H1 (cell line): Measurements from ENCODE around the gene ADD3. TPM values are rescaled to one million over a fixed set of nuclear protein-coding genes. Genes with fewer than 3 reads are reported as not detected.

Source experiments
- ATF3 ChIP-seq: IDR thresholded peaks from 2 replicates; pipeline ENCODE4 v1.6.1; 2011; ENCODE audit warnings: low read depth, mild to moderate bottlenecking, low read length; ENCODE audit not compliant: insufficient read depth
- BCL11A ChIP-seq, 2 experiments: IDR thresholded peaks; one replicate each; pipeline ENCODE4 v1.6.1; 2011; ENCODE audit warnings: low read depth in 2 of 2, low read length in 2 of 2, mild to moderate bottlenecking in 2 of 2
- CTBP2 ChIP-seq: IDR thresholded peaks from 2 replicates; pipeline ENCODE4 v1.7.0; 2011; ENCODE audit warnings: borderline replicate concordance, mild to moderate bottlenecking, moderate library complexity, mixed read lengths, low read length; ENCODE audit not compliant: insufficient read depth, insufficient read length
- EGR1 ChIP-seq: IDR thresholded peaks from 2 replicates; pipeline ENCODE4 v1.6.1; 2011; ENCODE audit warnings: low read depth, low read length, borderline replicate concordance
- KDM1A ChIP-seq: fragments of 200-600, 300-600 bp; sonication (generic); IDR thresholded peaks from 2 replicates; pipeline ENCODE4 v1.7.1; 2016; ENCODE audit warnings: mild to moderate bottlenecking, low read length, borderline replicate concordance
- PHF8 ChIP-seq: fragments of 200-600 bp; sonication (generic); conservative IDR thresholded peaks from 2 replicates; pipeline ENCODE4 v1.7.1; 2012; ENCODE audit warnings: low read depth, mild to moderate bottlenecking, inconsistent platforms, low read length, moderate library complexity
- RAD21 ChIP-seq, 2 experiments: IDR thresholded peaks in 1 of 2; conservative IDR thresholded peaks in 1 of 2; 2 replicates each; pipeline ENCODE4 v1.6.1; 2011; ENCODE audit warnings: low read depth in 2 of 2, low read length in 2 of 2, improper control_type of control experiment in 1 of 2, inconsistent platforms in 1 of 2, mild to moderate bottlenecking in 1 of 2, moderate library complexity in 1 of 2
- SIN3A ChIP-seq, 2 experiments: IDR thresholded peaks in 1 of 2; conservative IDR thresholded peaks in 1 of 2; 2 replicates each; pipeline ENCODE4 v1.6.1; 2011 to 2012; ENCODE audit warnings: low read length in 2 of 2, improper control_type of control experiment in 1 of 2, low read depth in 1 of 2, mild to moderate bottlenecking in 1 of 2
- SP2 ChIP-seq: IDR thresholded peaks from 2 replicates; pipeline ENCODE4 v1.6.1; 2012; ENCODE audit warnings: mild to moderate bottlenecking, low read length, inconsistent platforms
- TCF12 ChIP-seq: IDR thresholded peaks from 2 replicates; pipeline ENCODE4 v1.6.1; 2011; ENCODE audit warnings: low read depth, mild to moderate bottlenecking, low read length
- USF2 ChIP-seq: IDR thresholded peaks from 2 replicates; pipeline ENCODE4 v1.6.1; 2011; ENCODE audit warnings: low read length, improper control_type of control experiment
- ZNF274 ChIP-seq: IDR thresholded peaks from 2 replicates; pipeline ENCODE4 v1.7.0; 2012; ENCODE audit warnings: low read length, borderline replicate concordance; ENCODE audit errors: extremely low read depth
- polyA plus RNA-seq, 7 experiments: library from polyadenylated mRNA; depleted of rRNA in 3 of 7; stranded (reverse) in 5 of 7; unstranded in 2 of 7; fragments of >200 nt in 5 of 7; fragments of 200-250 nt in 2 of 7; gene quantifications; 1 replicate in 5 of 7; 2 replicates in 1 of 7; 4 replicates in 1 of 7; pipeline versions ENCODE4 v1.2.1 to v1.2.3, GENCODE V29; 2011 to 2013; ENCODE audit warnings: missing spikeins in 2 of 7, mixed read lengths in 2 of 7
- total RNA-seq: library from RNA; stranded (reverse); fragmentation: NEBNext Ultra II Directional; extraction: Animal tissue kit (Norgen Biotek cat#: 25700); gene quantifications from 2 replicates; pipeline ENCODE4 v1.2.1, GENCODE V29; 2021

ADD3 gene
- total and polyA plus RNA-seq, 2 of the 8 experiments (the other 6 are each of a cell fraction or from before 2014, with no cell fraction given): 44.7 to 85.6 TPM

GRCh38 chr10:110162741-110163145, 155.0 kb downstream of the ADD3 start (continued):
- TF ChIP-seq CTBP2 (peak; percentile 62), EGR1 (no peak), RAD21 (IDR thresholded peaks at IDR 0.05 in 1 of 2, conservative IDR thresholded peaks at IDR 0.05 in 1 of 2; ENCODE audit: low read depth in 2 of 2, low read length in 2 of 2) (peak; percentile 44 to 60; a peak in 3 of 4 replicates), ZNF274 (no peak), SP2 (no peak), KDM1A (no peak), TCF12 (no peak), PHF8 (no peak), USF2 (no peak), ATF3 (no peak), SIN3A (conservative IDR thresholded peaks at IDR 0.05 in 1 of 2, IDR thresholded peaks at IDR 0.05 in 1 of 2; ENCODE audit: low read depth in 1 of 2, low read length in 2 of 2) (no peak), BCL11A (IDR thresholded peaks at IDR 0.05; ENCODE audit: low read depth in 2 of 2, low read length in 2 of 2) (no peak)
